ENCODE data around the gene DLG2.

Gene DLG2

DNA sequence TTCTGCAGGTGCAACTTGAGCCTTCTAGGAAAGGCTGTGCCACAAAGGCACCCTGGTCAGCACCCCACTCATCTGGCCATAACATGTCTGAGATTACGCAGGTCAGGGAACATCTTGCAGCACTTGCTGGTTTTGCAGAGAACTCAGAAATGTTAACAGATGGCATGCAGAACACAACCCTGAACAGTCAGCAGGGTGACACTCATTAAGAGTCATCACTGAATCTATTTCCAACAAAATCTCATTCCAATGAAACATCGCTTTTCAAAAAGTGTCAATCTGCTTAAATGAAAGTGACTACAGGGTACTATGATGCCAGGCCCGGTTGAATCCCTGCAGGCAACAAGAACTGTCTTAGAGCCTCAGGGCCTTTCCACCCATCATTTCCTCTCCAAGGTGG, 1971.2 kb downstream of the DLG2 start:
- Histone ChIP-seq H3K4me3 (ENCODE audit: low read depth, low read length) (no peak overlapping the region), H3K27me3 (ENCODE audit: insufficient read depth, low read depth, severe bottlenecking) (no peaks in the 10 kb centered on the region), H3K36me3 (no peaks in the 10 kb centered on the region), H3K9me3 (ENCODE audit: severe bottlenecking) (no peaks in the 10 kb centered on the region), H3K27ac (no peak overlapping the region)
- DNase-seq, result no peak
- TF ChIP-seq, protein P1, sequence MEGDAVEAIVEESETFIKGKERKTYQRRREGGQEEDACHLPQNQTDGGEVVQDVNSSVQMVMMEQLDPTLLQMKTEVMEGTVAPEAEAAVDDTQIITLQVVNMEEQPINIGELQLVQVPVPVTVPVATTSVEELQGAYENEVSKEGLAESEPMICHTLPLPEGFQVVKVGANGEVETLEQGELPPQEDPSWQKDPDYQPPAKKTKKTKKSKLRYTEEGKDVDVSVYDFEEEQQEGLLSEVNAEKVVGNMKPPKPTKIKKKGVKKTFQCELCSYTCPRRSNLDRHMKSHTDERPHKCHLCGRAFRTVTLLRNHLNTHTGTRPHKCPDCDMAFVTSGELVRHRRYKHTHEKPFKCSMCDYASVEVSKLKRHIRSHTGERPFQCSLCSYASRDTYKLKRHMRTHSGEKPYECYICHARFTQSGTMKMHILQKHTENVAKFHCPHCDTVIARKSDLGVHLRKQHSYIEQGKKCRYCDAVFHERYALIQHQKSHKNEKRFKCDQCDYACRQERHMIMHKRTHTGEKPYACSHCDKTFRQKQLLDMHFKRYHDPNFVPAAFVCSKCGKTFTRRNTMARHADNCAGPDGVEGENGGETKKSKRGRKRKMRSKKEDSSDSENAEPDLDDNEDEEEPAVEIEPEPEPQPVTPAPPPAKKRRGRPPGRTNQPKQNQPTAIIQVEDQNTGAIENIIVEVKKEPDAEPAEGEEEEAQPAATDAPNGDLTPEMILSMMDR (IDR thresholded peaks at IDR 0.05; ENCODE audit: low read depth, low read length), result no peak

DNA sequence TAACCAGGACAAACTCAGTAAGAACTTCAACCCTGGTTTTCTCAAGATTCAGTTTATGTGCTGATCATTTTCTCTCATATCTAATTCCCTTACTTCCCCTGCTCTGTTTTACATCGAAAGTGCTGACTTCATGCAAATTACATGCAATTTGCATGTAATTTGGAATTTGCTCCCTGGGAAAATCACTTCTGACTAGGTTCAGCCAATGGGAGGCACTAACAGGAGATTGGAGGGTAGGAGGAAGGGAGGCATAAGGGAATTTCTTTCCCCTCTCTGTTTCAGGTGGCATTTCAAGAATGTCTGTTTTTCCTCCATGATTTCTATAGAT, 1977.7 kb downstream of the DLG2 start:
- DNase-seq, result no peak
- no peak overlapping the region for H3K4me3 ChIP-seq (ENCODE audit: low read depth, low read length)
- H3K36me3 ChIP-seq, result no peaks in the 10 kb centered on the region
- TF ChIP-seq, protein P1 (IDR thresholded peaks at IDR 0.05; ENCODE audit: low read depth, low read length), result no peak
- no peaks in the 10 kb centered on the region for H3K27me3 ChIP-seq (ENCODE audit: insufficient read depth, low read depth, severe bottlenecking)
- H3K9me3 ChIP-seq (ENCODE audit: severe bottlenecking), result no peaks in the 10 kb centered on the region
- H3K27ac ChIP-seq, result no peak overlapping the region

DNA sequence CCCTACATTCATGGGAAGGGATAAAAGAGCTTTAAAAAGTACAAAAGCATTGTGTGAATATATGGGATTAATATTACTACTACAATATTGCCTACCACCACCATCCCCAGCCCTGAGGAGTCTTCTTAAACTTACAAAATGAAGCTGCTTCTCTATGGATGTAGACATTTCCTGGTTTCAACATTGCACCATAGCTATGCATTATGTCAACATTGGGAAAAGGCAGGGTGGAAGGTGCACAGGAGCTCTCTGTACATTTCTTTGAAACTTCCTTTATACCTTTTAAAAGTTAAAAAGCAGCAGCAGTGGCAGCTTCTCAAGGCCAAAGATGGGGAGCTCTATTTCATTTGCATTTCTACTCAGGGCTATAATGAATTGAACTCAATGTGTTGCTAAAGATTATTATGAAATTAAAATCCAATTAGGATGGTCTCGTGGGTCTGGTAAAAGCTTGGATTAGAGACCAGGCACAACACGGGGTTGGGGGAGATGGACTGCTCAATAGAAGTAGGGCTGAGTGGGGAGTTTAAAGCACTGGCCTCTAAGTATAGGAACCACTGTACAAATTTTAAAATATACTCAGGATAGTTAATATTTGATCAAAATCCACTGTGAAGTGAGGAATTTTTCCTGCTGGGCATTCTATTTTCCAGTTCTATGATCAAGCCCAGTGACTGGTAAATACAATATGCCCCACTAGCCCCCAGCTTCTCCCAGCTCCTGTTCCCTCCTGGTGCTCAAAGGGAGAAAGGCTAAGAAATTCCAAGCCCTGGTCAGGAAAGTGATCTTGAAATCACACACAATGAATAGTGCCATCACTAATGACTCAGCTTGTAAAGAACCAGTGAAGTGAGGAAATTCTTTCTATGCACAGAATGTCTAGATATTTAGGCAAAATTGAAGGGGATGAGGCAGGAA, 1978.3 kb downstream of the DLG2 start:
- DNase-seq, result no peak
- no peak overlapping the region for H3K4me3 ChIP-seq (ENCODE audit: low read depth, low read length)
- no peaks in the 10 kb centered on the region for H3K9me3 ChIP-seq (ENCODE audit: severe bottlenecking)
- H3K36me3 ChIP-seq, result no peaks in the 10 kb centered on the region
- H3K27ac ChIP-seq, result no peak overlapping the region
- TF ChIP-seq, protein P1 (IDR thresholded peaks at IDR 0.05; ENCODE audit: low read depth, low read length), result no peak
- no peaks in the 10 kb centered on the region for H3K27me3 ChIP-seq (ENCODE audit: insufficient read depth, low read depth, severe bottlenecking)

DNA sequence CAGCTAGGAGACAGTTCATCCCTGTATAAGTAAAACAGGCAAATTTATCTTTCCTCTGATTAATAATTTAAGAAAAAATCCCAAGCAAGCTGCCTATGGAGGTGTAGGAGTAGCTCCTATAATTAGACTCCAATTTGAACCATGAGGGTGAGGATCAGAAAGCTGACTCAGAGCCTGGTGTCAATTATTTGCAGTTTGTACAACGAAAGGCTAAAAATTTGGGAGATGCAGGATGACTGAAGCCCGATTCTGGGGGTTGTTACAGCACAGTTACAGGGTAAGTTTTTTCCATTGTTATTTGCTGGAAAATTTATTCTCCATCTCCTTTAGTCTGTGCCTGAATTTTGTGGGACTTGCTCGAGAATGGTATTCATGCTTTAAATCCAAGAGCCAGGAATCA, 1981.6 kb downstream of the DLG2 start:
- Histone ChIP-seq H3K27me3 (ENCODE audit: insufficient read depth, low read depth, severe bottlenecking) (no peaks in the 10 kb centered on the region), H3K4me3 (ENCODE audit: low read depth, low read length) (no peak overlapping the region), H3K36me3 (no peaks in the 10 kb centered on the region), H3K27ac (no peak overlapping the region), H3K9me3 (ENCODE audit: severe bottlenecking) (no peaks in the 10 kb centered on the region)
- DNase-seq, result no peak
- TF ChIP-seq, protein P1 (IDR thresholded peaks at IDR 0.05; ENCODE audit: low read depth, low read length), result no peak

DNA sequence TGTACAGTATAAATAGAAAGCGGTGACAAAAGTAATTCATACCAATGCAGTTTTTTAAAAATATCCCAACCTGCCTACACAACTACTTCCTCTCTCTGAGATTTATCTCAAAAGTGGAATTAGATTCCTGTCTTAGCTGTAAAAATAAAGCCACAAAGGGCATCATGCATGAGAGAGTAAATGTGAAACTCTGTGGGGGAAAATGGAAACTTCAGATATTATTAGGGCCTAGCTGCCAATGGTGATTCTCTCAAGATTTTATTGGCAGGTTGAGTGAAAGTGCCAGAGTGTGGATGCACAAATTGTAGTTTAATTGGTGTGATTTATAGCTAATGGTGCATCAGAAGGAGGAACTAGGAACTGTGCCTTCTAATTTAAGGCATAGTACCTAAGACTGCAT, 1984.0 kb downstream of the DLG2 start:
- TF ChIP-seq, protein P1 (IDR thresholded peaks at IDR 0.05; ENCODE audit: low read depth, low read length), result no peak
- no peaks in the 10 kb centered on the region for H3K9me3 ChIP-seq (ENCODE audit: severe bottlenecking)
- no peak for DNase-seq
- H3K36me3 ChIP-seq, result no peaks in the 10 kb centered on the region
- H3K4me3 ChIP-seq (ENCODE audit: low read depth, low read length), result no peak overlapping the region
- no peak overlapping the region for H3K27ac ChIP-seq
- H3K27me3 ChIP-seq (ENCODE audit: insufficient read depth, low read depth, severe bottlenecking), result no peaks in the 10 kb centered on the region

DNA sequence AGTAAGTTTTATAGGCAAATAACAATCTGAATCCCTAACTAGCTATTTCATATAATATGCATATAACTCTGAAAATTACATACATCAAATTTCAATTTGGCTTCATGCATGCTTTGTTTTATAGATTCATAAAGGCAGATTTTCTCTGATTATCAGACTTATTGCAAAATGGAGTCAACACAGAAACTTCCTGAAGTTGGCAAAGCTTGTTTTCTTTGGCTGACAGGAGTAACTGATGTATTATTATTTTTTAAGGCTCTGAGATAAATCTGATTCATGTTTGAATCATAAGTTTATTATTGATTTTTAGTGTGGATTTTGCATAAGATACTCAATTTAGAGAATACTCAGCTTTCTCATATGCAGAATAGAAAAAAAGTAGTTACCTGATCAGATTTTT, 1984.6 kb downstream of the DLG2 start:
- H3K4me3 ChIP-seq (ENCODE audit: low read depth, low read length), result no peak overlapping the region
- no peaks in the 10 kb centered on the region for H3K9me3 ChIP-seq (ENCODE audit: severe bottlenecking)
- no peak for DNase-seq
- TF ChIP-seq, protein P1 (IDR thresholded peaks at IDR 0.05; ENCODE audit: low read depth, low read length), result no peak
- H3K27me3 ChIP-seq (ENCODE audit: insufficient read depth, low read depth, severe bottlenecking), result no peaks in the 10 kb centered on the region
- H3K27ac ChIP-seq, result no peak overlapping the region
- no peaks in the 10 kb centered on the region for H3K36me3 ChIP-seq

All from WERI-Rb-1 (cell line).